ENCODE data around the gene STMN3. TPM values are rescaled to one million over a fixed set of nuclear protein-coding genes. Genes with fewer than 3 reads are reported as not detected.
"Not testable (repeated sequence)": the region's sequence is repeated elsewhere in the genome, so short reads cannot be mapped to it uniquely, and the experiment has no call there.

STMN3 gene
- total RNA-seq, 1 experiment from 2014 or later, result 27.9 TPM

GRCh38 chr20:63652192-63652980, 838 bp downstream of the STMN3 start:
- Mint-ChIP-seq H3K27ac (ENCODE audit: unreplicated experiment) (no peak overlapping the region), H3K4me3 (ENCODE audit: unreplicated experiment) (peak overlapping the region; percentile 86), H3K4me1 (ENCODE audit: low read depth, unreplicated experiment) (peaks cover 7% of the 10 kb centered on the region), H3K9me3 (ENCODE audit: unreplicated experiment) (no peaks in the 10 kb centered on the region), H3K27me3 (ENCODE audit: insufficient read depth, unreplicated experiment) (peaks cover 4% of the 10 kb centered on the region), H3K36me3 (ENCODE audit: insufficient read depth, unreplicated experiment) (peaks cover 10% of the 10 kb centered on the region)
- BruUV-seq (replicated peaks), result no TSS peak
- H3K4me1 ChIP-seq, result peaks cover 5% of the 10 kb centered on the region; the same call in 1 of the 2 replicates
- POLR2A ChIA-PET, result interaction anchor here (0.8 to 1.0 kb wide), 3 partner anchors 11 to 714 kb away, joined by 3 to 8 read pairs (median 5); partner anchors contain the start of genes ARFRP1, GID8 and ZGPAT
- peak; percentile 15 to 30 for TF ChIP-seq CTCF (IDR thresholded peaks at IDR 0.05; ENCODE audit: insufficient read depth in 1 of 2, low read depth in 1 of 2, low read length in 1 of 2, severe bottlenecking in 1 of 2, unreplicated experiment in 1 of 2)
- intact Hi-C loops (cut with micrococcal nuclease; ENCODE audit: unreplicated experiment), result no loop called here
- no peaks in the 10 kb centered on the region for H3K36me3 ChIP-seq (ENCODE audit: control insufficient read depth, insufficient read depth, low read length)
- no peaks in the 10 kb centered on the region for H3K9me3 ChIP-seq
- CTCF ChIA-PET, result interaction anchor here (0.6 to 1.8 kb wide), 4 partner anchors 10 to 175 kb away, joined by 3 to 13 read pairs (median 6); partner anchors contain the start of gene PTK6
- H3K27me3 ChIP-seq (replicated peaks; ENCODE audit: control insufficient read depth, insufficient read depth, low read length), result no peaks in the 10 kb centered on the region
- peak; percentile 71 to 75 for DNase-seq
- H3K4me3 ChIP-seq (ENCODE audit: low read depth, low read length), result peak overlapping the region; percentile 87

GRCh38 chr20:63651942-63652191, 1.4 kb downstream of the STMN3 start:
- intact Hi-C loops (cut with micrococcal nuclease; ENCODE audit: unreplicated experiment), result no loop called here
- H3K9me3 Mint-ChIP-seq (ENCODE audit: unreplicated experiment), result no peaks in the 10 kb centered on the region
- peaks cover 4% of the 10 kb centered on the region for H3K27me3 Mint-ChIP-seq (ENCODE audit: insufficient read depth, unreplicated experiment)
- H3K36me3 Mint-ChIP-seq (ENCODE audit: insufficient read depth, unreplicated experiment), result peaks cover 10% of the 10 kb centered on the region
- no peaks in the 10 kb centered on the region for H3K9me3 ChIP-seq
- ChIA-PET CTCF (interaction anchor here (0.6 to 1.8 kb wide), 3 partner anchors 10 to 175 kb away, joined by 3 to 9 read pairs (median 4); partner anchors contain the start of gene PTK6), POLR2A (interaction anchor here (0.8 kb wide), 1 partner anchor 10 kb away, joined by 5 read pairs; no protein-coding TSS in a partner anchor)
- H3K4me1 Mint-ChIP-seq (ENCODE audit: low read depth, unreplicated experiment), result peaks cover 7% of the 10 kb centered on the region
- peak overlapping the region; percentile 87 for H3K4me3 ChIP-seq (ENCODE audit: low read depth, low read length)
- H3K27me3 ChIP-seq (replicated peaks; ENCODE audit: control insufficient read depth, insufficient read depth, low read length), result no peaks in the 10 kb centered on the region
- peak in 1 of 2 experiments; percentile 56 for DNase-seq
- no peak for TF ChIP-seq CTCF (IDR thresholded peaks at IDR 0.05; ENCODE audit: insufficient read depth in 1 of 2, low read depth in 1 of 2, low read length in 1 of 2, severe bottlenecking in 1 of 2, unreplicated experiment in 1 of 2)
- H3K36me3 ChIP-seq (ENCODE audit: control insufficient read depth, insufficient read depth, low read length), result no peaks in the 10 kb centered on the region
- no TSS peak for BruUV-seq (replicated peaks)
- H3K4me1 ChIP-seq, result peaks cover 5% of the 10 kb centered on the region; the same call in 1 of the 2 replicates
- H3K4me3 Mint-ChIP-seq (ENCODE audit: unreplicated experiment), result peak overlapping the region; percentile 86
- H3K27ac Mint-ChIP-seq (ENCODE audit: unreplicated experiment), result peak overlapping the region; percentile 7

GRCh38 chr20:63650486-63650885, 2.7 kb downstream of the STMN3 start:
- DNase-seq; BruUV-seq (replicated peaks); POLR2A ChIA-PET; CTCF ChIA-PET; H3K36me3 ChIP-seq (ENCODE audit: control insufficient read depth, insufficient read depth, low read length); H3K4me1 Mint-ChIP-seq (ENCODE audit: low read depth, unreplicated experiment); intact Hi-C loops (cut with micrococcal nuclease; ENCODE audit: unreplicated experiment); H3K9me3 Mint-ChIP-seq (ENCODE audit: unreplicated experiment); H3K9me3 ChIP-seq; H3K27me3 ChIP-seq (replicated peaks; ENCODE audit: control insufficient read depth, insufficient read depth, low read length); H3K4me1 ChIP-seq; H3K27me3 Mint-ChIP-seq (ENCODE audit: insufficient read depth, unreplicated experiment); H3K27ac Mint-ChIP-seq (ENCODE audit: unreplicated experiment); H3K4me3 Mint-ChIP-seq (ENCODE audit: unreplicated experiment); H3K4me3 ChIP-seq (ENCODE audit: low read depth, low read length): not testable (repeated sequence)
- H3K36me3 Mint-ChIP-seq (ENCODE audit: insufficient read depth, unreplicated experiment), result peaks cover 10% of the 10 kb centered on the region

Measured in Caco-2 (cell line).